Esophagus muscularis mucosa (tissue), 4 donors: ENCODE measurements around the gene NDUFV1. TPM values are rescaled to one million over a fixed set of nuclear protein-coding genes. Genes with fewer than 3 reads are reported as not detected.

Experiments used
- DNase-seq: peaks from one replicate; pipeline ENCODE4 v3.0.0-alpha.2; 2017; ENCODE audit errors: extremely low spot score
- H3K27ac ChIP-seq, 4 donors: fragments of 200-600 bp; sonication (generic); replicated peaks in 1 of 4; 1 replicate in 3 of 4; 2 replicates in 1 of 4; pipeline ENCODE4 v1.5.1; 2016 to 2019; ENCODE audit warnings: mild to moderate bottlenecking in 1 of 4
- H3K27me3 ChIP-seq, 4 donors: fragments of 200-600 bp; sonication (generic); one replicate each; pipeline versions ENCODE4 v1.5.1 to v1.6.0; 2016 to 2019
- H3K36me3 ChIP-seq, 4 donors: fragments of 200-600 bp; sonication (generic); one replicate each; pipeline ENCODE4 v1.5.1; 2016 to 2019
- H3K4me1 ChIP-seq, 4 donors: fragments of 200-600 bp; sonication (generic); one replicate each; pipeline ENCODE4 v1.5.1; 2016 to 2019
- H3K4me3 ChIP-seq, 4 donors: fragments of 200-600 bp; sonication (generic); 1 replicate in 2 of 4; 2 replicates in 2 of 4; pipeline ENCODE4 v1.5.1; 2016 to 2019; ENCODE audit warnings: mild to moderate bottlenecking in 4 of 4, moderate library complexity in 1 of 4
- H3K9me3 ChIP-seq, 4 donors: fragments of 200-600 bp; sonication (generic); 1 replicate in 3 of 4; 2 replicates in 1 of 4; pipeline ENCODE4 v1.5.1; 2016 to 2019
- CTCF ChIP-seq, 3 experiments: fragments of 200-600 bp in 2 of 3; fragments of 450-650 bp in 1 of 3; sonication (generic) in 2 of 3; IDR thresholded peaks; one replicate each; pipeline ENCODE4 v1.5.1; 2017 to 2019; ENCODE audit warnings: antibody characterized with exemption in 3 of 3, mild to moderate bottlenecking in 2 of 3, moderate library complexity in 1 of 3
- EP300 ChIP-seq: sonication (generic); formaldehyde crosslinking; IDR thresholded peaks from one replicate; pipeline ENCODE4 v1.6.1; 2017; ENCODE audit warnings: antibody characterized with exemption
- POLR2A ChIP-seq: fragments of 450-650 bp; IDR thresholded peaks from one replicate; pipeline ENCODE4 v1.6.1; 2017; ENCODE audit warnings: antibody characterized with exemption, moderate library complexity, mild to moderate bottlenecking, low read depth
- POLR2AphosphoS5 ChIP-seq, 2 donors: sonication (generic); formaldehyde crosslinking; IDR thresholded peaks; one replicate each; pipeline ENCODE4 v1.6.1; 2017; ENCODE audit warnings: antibody characterized with exemption in 2 of 2
- WGBS: methylation state at CpG from one replicate; pipeline ENCODE4 v1.1.5; 2018; 5-methylcytosine and 5-hydroxymethylcytosine counted together
- intact Hi-C: fragments of 100-400 bp; cut with DNase I; formaldehyde crosslinking; loops from one replicate; pipeline ENCODE4 v1.15.1; 2023
- total RNA-seq, 4 donors: library from RNA; depleted of rRNA; stranded (reverse); fragments of >200 nt; gene quantifications; one replicate each; pipeline versions ENCODE4 v1.1.0 to v1.2.1, GENCODE V29; 2016

The NDUFV1 gene
- total RNA-seq, 4 donors from 2014 or later: 196 to 252 (median 212) TPM

GRCh38 chr11:67646535-67647336 is 40.0 kb downstream of the NDUFV1 start:
- H3K27me3 ChIP-seq: peaks cover 0 to 56% (median 4%) of the 10 kb centered on the region in 4 donors

GRCh38 chr11:67647471-67647870 is 40.7 kb downstream of the NDUFV1 start:
- Histone ChIP-seq H3K4me3 (no peak overlapping the region), H3K27ac (no peak overlapping the region), H3K36me3 (no peaks in the 10 kb centered on the region), H3K4me1 (no peaks in the 10 kb centered on the region), H3K9me3 (no peaks in the 10 kb centered on the region), H3K27me3 (peaks cover 0 to 56% (median 4%) of the 10 kb centered on the region in 4 donors)
- no peak for DNase-seq
- no CpG with 5 or more reads among the region's 15 CpGs for WGBS
- TF ChIP-seq POLR2AphosphoS5 (IDR thresholded peaks at IDR 0.05): no peak
- TF ChIP-seq CTCF (IDR thresholded peaks at IDR 0.05): no peak
- TF ChIP-seq EP300: no peak
- no peak for TF ChIP-seq POLR2A
- intact Hi-C loops: no loop called here

More at GRCh38 chr11:67646535-67647336, 40.0 kb downstream of the NDUFV1 start:
- H3K9me3 ChIP-seq: no peaks in the 10 kb centered on the region
- intact Hi-C loops: no loop called here
- TF ChIP-seq POLR2A (no peak), EP300 (no peak), CTCF (IDR thresholded peaks at IDR 0.05) (no peak), POLR2AphosphoS5 (IDR thresholded peaks at IDR 0.05) (no peak)
- H3K4me1 ChIP-seq: no peaks in the 10 kb centered on the region
- no peaks in the 10 kb centered on the region for H3K36me3 ChIP-seq
- 85% methylated on average over 17 of the region's 24 CpGs for WGBS
- no peak overlapping the region for H3K27ac ChIP-seq
- no peak overlapping the region for H3K4me3 ChIP-seq
- DNase-seq: no peak

GRCh38 chr11:67648140-67648795 is 41.5 kb downstream of the NDUFV1 start:
- TF ChIP-seq CTCF (IDR thresholded peaks at IDR 0.05): no peak
- no peak for TF ChIP-seq POLR2AphosphoS5 (IDR thresholded peaks at IDR 0.05)
- TF ChIP-seq POLR2A: no peak
- TF ChIP-seq EP300: no peak
- H3K4me1 ChIP-seq: no peaks in the 10 kb centered on the region
- H3K36me3 ChIP-seq: no peaks in the 10 kb centered on the region
- intact Hi-C loops: no loop called here
- DNase-seq: no peak
- no peak overlapping the region for H3K4me3 ChIP-seq
- WGBS: 73% methylated on average over 6 of the region's 12 CpGs
- peaks cover 0 to 62% (median 4%) of the 10 kb centered on the region in 4 donors for H3K27me3 ChIP-seq
- no peak overlapping the region for H3K27ac ChIP-seq
- H3K9me3 ChIP-seq: no peaks in the 10 kb centered on the region

GRCh38 chr11:67648796-67649613 is 42.3 kb downstream of the NDUFV1 start:
- TF ChIP-seq EP300 (no peak), CTCF (IDR thresholded peaks at IDR 0.05) (no peak), POLR2A (no peak), POLR2AphosphoS5 (IDR thresholded peaks at IDR 0.05) (no peak)
- H3K9me3 ChIP-seq: no peaks in the 10 kb centered on the region
- peaks cover 0 to 62% (median 4%) of the 10 kb centered on the region in 4 donors for H3K27me3 ChIP-seq
- no peak overlapping the region for H3K27ac ChIP-seq
- no peak for DNase-seq
- no peak overlapping the region for H3K4me3 ChIP-seq
- no peaks in the 10 kb centered on the region for H3K36me3 ChIP-seq
- no peaks in the 10 kb centered on the region for H3K4me1 ChIP-seq
- intact Hi-C loops: no loop called here
- WGBS: 44% methylated on average over 7 of the region's 12 CpGs
